Measurements from ENCODE around the gene FAM98A.

FAM98A gene

GRCh38 chr2:33599175-33599942 is at the start of gene FAM98A:
TSS of gene FAM98A (minus strand) at chr2:33599299. CDS start at chr2:33599221, 78 bp downstream.
- peak; percentile 99 for DNase-seq

GRCh38 chr2:33645861-33646260 is 46.8 kb upstream of the FAM98A start:
- DNase-seq, result no peak

DNA sequence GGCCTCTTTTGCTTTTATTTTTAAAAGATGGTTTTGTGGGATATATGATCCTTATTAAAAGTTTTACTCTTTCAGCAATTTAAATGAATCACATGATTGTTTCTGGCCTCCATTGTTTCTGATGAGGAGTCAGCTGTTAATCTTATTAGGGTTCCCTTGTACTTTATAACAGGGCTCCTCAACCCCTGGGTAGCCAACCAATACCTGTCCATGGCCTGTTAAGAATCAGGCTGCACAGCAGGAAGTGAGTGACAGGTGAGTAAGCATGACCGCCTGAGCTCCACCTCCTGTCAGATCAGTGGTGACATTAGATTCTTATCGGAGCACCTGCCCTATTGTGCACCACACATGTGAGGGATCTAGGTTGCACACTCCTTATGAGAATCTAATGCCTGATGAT is 45.1 kb upstream of the FAM98A start:
- DNase-seq, result no peak

DNA sequence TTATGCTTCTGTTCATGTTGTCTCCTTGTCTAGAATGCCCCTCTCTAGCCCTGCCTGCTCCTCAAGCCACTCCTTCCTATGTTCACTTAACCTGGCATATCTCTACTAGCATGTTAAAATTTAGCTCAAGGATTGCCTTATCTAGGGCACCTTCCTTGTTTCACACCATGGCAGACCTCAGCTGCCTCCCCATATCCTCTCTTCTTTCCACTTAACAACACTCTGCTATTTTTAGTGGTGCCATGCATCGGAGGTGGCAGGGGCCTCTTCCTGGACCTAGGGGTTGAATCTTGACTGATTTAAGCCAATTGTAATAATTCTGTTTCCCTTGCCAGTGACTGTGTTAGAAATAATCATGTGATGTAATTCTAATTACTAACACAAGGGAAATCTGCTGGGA is 36.9 kb upstream of the FAM98A start:
- DNase-seq, result no peak

DNA sequence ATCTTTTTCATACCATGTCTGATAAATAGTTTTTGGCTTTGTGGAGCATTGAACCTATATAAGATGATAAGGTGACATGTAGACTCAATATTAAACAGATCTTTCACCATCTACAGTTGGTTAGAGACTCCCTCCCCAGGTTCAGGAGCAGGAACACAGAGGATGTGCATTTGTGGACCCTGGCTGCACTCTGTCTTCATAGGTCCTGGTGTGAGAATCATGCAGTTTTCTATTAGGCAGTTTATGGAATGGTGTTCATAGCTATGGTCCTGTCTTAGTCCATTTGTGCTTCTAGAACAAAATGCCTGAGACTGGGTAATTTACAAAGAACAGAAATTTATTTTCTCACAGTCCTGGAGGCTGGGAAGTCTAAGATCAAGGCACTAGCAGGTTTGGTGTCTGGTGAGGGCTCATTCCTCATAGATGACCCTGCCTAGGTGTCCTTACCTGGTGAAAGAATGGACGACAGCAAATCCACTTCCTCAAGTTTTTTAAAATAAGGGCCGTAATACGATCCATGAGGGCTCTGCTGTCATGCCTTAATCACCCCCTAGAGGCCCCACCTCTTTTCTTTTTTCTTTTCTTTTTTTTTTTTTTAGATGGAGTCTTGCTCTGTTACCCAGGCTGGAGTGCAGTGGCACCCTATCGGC is 35.3 kb upstream of the FAM98A start:
- no peak for DNase-seq

DNA sequence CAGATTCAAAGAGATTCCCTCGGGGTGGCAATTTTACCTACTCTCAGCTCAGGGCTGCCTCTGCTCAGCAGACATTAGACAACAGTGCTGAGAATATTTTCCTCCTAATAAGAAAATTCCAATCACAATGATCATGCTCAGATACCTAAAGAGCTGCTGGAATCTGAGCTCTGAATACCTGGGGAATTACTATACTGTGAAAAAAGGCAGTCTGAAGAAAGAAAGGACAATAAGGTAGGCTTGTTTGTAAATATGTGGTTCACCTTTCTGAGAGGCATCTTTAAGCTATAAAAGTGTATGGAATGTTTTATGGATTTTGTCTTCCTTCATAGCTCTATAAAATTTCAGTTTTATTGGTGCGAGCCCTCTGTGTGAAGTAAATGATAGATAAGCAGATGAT is 34.2 kb upstream of the FAM98A start:
- no peak for DNase-seq

GRCh38 chr2:33632831-33633230 is 33.7 kb upstream of the FAM98A start:
- no peak for DNase-seq

GRCh38 chr2:33628031-33628827 is 29.1 kb upstream of the FAM98A start:
- DNase-seq, result no peak

DNA sequence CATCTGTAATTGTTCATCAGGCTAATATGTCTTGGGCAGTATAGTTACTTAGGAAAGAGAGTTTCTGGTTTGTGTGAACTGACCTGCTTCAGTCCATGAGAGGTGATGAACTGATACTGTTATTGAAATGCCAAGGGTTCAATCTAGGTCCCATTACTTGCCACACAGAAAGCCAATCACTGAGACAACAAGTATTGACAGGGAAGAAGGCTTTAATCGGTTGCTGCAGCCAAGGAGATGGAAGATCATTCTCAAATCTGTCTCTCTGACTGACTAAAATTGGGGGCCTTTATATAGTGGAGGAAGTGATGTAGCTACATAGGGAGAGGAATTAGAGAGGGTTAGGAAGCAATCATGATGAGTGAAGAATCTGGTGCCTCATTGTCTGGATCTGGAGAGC is 19.9 kb upstream of the FAM98A start:
- no peak for DNase-seq

DNA sequence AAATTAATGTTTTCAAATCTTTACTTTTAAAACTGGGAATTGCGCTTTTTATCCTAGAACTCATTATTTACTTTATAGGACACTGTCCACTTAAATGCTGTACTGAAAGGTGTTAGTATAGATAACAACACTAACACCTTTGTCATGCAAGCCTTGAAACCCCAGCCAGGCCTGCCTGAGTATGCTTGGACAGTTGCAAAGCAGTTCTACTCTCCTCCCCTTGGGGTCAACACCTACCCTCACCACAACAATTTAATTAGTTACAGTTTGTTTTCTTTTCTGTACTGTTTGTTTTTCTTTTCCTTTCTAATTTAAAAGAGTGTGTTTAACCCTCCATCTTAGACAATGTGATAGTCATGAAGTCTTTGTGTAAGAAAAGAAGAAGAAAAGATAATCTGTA is 18.9 kb upstream of the FAM98A start:
- no peak for DNase-seq

DNA sequence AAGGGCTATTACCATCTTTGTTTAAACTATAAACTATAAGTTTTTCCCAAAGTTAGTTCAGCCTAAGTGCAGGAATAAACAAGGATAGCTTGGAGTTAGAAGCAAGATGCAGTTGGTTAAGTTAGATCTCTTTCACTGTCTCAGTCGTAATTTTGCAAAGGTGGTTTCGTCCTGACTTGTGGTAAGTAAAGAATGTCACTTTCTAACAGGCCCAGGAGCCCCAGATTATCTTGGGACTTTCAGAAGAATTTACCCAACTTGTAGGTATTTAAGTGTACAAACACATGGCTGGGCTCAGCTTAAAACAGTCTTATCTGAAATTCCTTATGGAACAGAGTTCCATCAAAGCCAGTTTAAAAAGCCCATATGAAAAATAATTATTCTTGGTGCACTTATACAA is 18.3 kb upstream of the FAM98A start:
- no peak for DNase-seq

DNA sequence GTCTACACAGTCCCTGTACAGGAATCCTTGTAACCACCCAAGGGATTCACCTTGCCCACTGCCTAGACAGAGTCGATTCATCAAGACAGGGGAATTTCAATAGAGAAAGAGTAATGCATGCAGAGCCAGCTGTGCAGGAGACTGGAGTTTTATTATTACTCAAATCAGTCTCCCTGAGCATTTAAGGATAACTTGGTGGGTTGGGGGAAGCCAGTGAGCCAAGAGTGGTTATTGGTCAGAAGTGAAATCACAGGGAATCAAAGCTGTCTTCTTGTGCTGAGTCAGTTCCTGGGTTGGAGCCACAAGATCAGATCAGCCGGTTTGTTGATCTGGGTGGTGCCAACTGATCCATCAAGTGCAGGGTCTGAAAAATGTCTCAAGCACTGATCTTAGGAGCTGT is 17.8 kb upstream of the FAM98A start:
- no peak for DNase-seq

GRCh38 chr2:33614190-33614589 is 15.1 kb upstream of the FAM98A start:
- DNase-seq, result no peak

DNA sequence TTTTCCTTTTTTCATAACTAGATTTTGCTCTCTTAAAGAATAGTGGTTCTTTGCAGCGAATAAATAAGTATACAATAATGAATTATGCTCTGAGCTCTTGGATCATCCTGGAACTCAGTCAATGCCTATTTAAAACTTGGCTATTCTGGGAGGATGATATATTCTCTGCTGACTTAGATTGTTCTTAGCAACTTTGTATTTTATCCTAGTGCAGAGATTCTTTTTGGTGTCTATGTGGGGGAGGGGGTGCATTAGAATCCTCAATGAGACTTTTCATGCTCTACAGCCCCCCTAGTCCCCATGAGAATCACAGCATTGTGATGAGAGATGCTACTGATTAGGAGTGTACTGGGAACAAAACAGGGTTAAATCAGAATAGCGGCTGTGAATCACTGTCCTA is 8.8 kb upstream of the FAM98A start:
- DNase-seq, result no peak

GRCh38 chr2:33607251-33607721 is 8.2 kb upstream of the FAM98A start:
- no peak for DNase-seq

- DNase-seq, result no peak
These were observed 7.5 kb upstream of the FAM98A start for GRCh38 chr2:33606622-33607021.

GRCh38 chr2:33606100-33606499 is 7.0 kb upstream of the FAM98A start:
- DNase-seq, result no peak

DNA sequence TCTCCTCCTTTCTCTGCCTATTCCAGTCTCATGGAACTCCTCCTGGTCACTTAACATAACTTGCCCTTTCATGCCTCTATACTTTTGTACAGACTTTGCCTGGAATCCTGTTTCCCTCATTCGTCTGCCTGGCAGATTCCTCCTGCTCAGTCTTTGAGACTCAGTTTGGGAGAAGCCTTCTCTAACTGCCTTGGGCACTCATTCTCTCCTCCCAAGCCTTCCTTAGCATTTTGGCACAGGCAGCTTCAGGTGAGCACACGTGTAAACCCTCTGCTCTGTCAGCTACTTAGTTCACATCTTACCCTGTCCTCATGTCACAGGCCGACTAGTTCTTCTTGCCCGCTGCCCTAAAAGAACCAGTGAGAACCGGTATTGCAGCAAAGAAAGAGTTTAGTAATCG is 6.0 kb upstream of the FAM98A start:
- no peak for DNase-seq

GRCh38 chr2:33603416-33603815 is 4.3 kb upstream of the FAM98A start:
- no peak for DNase-seq

GRCh38 chr2:33602201-33602830 is 3.2 kb upstream of the FAM98A start:
- DNase-seq, result no peak

- DNase-seq, result no peak
These were observed 769 bp upstream of the FAM98A start for GRCh38 chr2:33599943-33600192.

DNA sequence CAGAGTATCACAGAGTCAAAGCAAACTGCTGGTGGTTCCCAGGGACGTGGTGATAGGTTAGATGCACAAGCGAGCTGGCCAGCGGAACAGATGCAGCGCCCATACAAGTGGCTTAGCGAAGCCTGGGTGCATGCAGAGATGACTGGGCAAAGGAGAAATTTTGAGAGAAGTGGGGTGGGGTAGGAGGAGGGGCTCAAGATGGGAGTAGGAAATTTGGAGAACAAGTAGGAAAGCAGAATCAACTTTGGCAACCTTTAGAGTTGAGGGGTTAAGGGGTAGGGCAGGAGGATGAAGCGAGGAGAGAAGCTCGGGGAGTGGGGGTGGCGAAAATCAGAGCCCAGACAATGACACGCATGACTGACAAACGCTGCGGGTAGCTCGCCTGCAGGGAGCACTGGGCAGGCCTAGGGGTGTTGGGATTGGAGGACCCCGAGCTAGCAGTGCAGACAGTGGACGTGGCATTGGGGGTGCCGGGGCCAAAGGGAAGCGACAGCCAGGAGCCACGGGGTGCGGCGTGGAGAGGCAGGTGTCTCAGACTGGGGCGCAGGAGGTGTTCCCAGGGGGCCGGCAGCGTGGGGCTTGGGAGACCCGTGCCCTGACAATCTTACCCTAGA is 431 bp downstream of the FAM98A start:
- peak; percentile 22 for DNase-seq

GRCh38 chr2:33597026-33597425 is 2.1 kb downstream of the FAM98A start:
- DNase-seq, result no peak
